ENCODE results near the gene TNFSF9. TPM values are rescaled to one million over a fixed set of nuclear protein-coding genes. Genes with fewer than 3 reads are reported as not detected.

Gene TNFSF9
- total RNA-seq, 1 donor from 2014 or later = 0.28 TPM

GRCh38 chr19:6499052-6499790, 31.6 kb upstream of the TNFSF9 start:
- Histone ChIP-seq H3K79me2 (ENCODE audit: low read depth) (no peaks in the 10 kb centered on the region), H3F3A (ENCODE audit: low read depth) (no peaks in the 10 kb centered on the region), H2AFZ (replicated peaks) (no peak overlapping the region), H4K20me1 (ENCODE audit: low read depth) (no peaks in the 10 kb centered on the region), H3K9ac (no peak overlapping the region), H3K4me3 (no peak overlapping the region), H3K27ac (no peak overlapping the region), H3K4me2 (no peak overlapping the region), H3K27me3 (peaks cover 27% of the 10 kb centered on the region), H3K36me3 (no peaks in the 10 kb centered on the region), H3K9me3 (ENCODE audit: low read depth) (no peaks in the 10 kb centered on the region), H3K4me1 (peaks cover 7% of the 10 kb centered on the region)
- H3K4me3 Mint-ChIP-seq = no peak overlapping the region
- no peak for DNase-seq (ENCODE audit: low spot score)
- peaks cover 5% of the 10 kb centered on the region for H3K4me1 Mint-ChIP-seq
- H3K27ac Mint-ChIP-seq = no peak overlapping the region
- peaks cover 2% of the 10 kb centered on the region for H3K9me3 Mint-ChIP-seq
- TF ChIP-seq EZH2phosphoT487 (IDR thresholded peaks at IDR 0.05) = no peak
- TF ChIP-seq CTCF (IDR thresholded peaks at IDR 0.05) = no peak
- TF ChIP-seq EZH2 (IDR thresholded peaks at IDR 0.05) = no peak
- peaks cover 32% of the 10 kb centered on the region for H3K27me3 Mint-ChIP-seq (ENCODE audit: insufficient read depth, low read depth)
- no peaks in the 10 kb centered on the region for H3K36me3 Mint-ChIP-seq

GRCh38 chr19:6500837-6501739, 29.7 kb upstream of the TNFSF9 start:
- H3K27me3 ChIP-seq = peaks cover 27% of the 10 kb centered on the region
- no peak for TF ChIP-seq EZH2phosphoT487 (IDR thresholded peaks at IDR 0.05)
- TF ChIP-seq EZH2 (IDR thresholded peaks at IDR 0.05) = no peak
- TF ChIP-seq CTCF (IDR thresholded peaks at IDR 0.05) = no peak
- Mint-ChIP-seq H3K36me3 (no peaks in the 10 kb centered on the region), H3K4me3 (peak overlapping the region; percentile 82), H3K27me3 (ENCODE audit: insufficient read depth, low read depth) (peaks cover 34% of the 10 kb centered on the region), H3K9me3 (peaks cover 2% of the 10 kb centered on the region), H3K27ac (peak overlapping the region; percentile 28), H3K4me1 (peaks cover 5% of the 10 kb centered on the region)
- no peak for DNase-seq (ENCODE audit: low spot score)
- peak overlapping the region; percentile 92 for H2AFZ ChIP-seq (replicated peaks)
- H3K36me3 ChIP-seq = no peaks in the 10 kb centered on the region
- no peaks in the 10 kb centered on the region for H3K79me2 ChIP-seq (ENCODE audit: low read depth)
- H3K27ac ChIP-seq = no peak overlapping the region
- H3F3A ChIP-seq (ENCODE audit: low read depth) = no peaks in the 10 kb centered on the region
- H3K9me3 ChIP-seq (ENCODE audit: low read depth) = no peaks in the 10 kb centered on the region
- peak overlapping the region; percentile 95 for H3K4me3 ChIP-seq
- no peaks in the 10 kb centered on the region for H4K20me1 ChIP-seq (ENCODE audit: low read depth)
- peak overlapping the region; percentile 99 for H3K4me2 ChIP-seq
- no peak overlapping the region for H3K9ac ChIP-seq
- peaks cover 7% of the 10 kb centered on the region for H3K4me1 ChIP-seq

GRCh38 chr19:6501740-6502648, 28.8 kb upstream of the TNFSF9 start, which contains the start of gene TUBB4A:
Gene TUBB4A (minus strand): TSS chr19:6502309. CDS start chr19:6502212, 97 bp downstream.
- peaks cover 2% of the 10 kb centered on the region for H3K9me3 Mint-ChIP-seq
- no peaks in the 10 kb centered on the region for H4K20me1 ChIP-seq (ENCODE audit: low read depth)
- no peaks in the 10 kb centered on the region for H3K79me2 ChIP-seq (ENCODE audit: low read depth)
- peaks cover 7% of the 10 kb centered on the region for H3K4me1 ChIP-seq
- H3K36me3 Mint-ChIP-seq = no peaks in the 10 kb centered on the region
- no peak within 1 kb of the TSS for H3K9ac ChIP-seq
- no peaks in the 10 kb centered on the region for H3F3A ChIP-seq (ENCODE audit: low read depth)
- H2AFZ ChIP-seq (replicated peaks) = peak within 1 kb of the TSS; percentile 92
- H3K27me3 Mint-ChIP-seq (ENCODE audit: insufficient read depth, low read depth) = peaks cover 36% of the 10 kb centered on the region
- H3K27ac Mint-ChIP-seq = peak within 1 kb of the TSS; percentile 28
- peak within 1 kb of the TSS; percentile 82 for H3K4me3 Mint-ChIP-seq
- peaks cover 5% of the 10 kb centered on the region for H3K4me1 Mint-ChIP-seq
- no peaks in the 10 kb centered on the region for H3K36me3 ChIP-seq
- H3K9me3 ChIP-seq (ENCODE audit: low read depth) = no peaks in the 10 kb centered on the region
- TF ChIP-seq EZH2 (IDR thresholded peaks at IDR 0.05) (peak; percentile 60), EZH2phosphoT487 (IDR thresholded peaks at IDR 0.05) (peak; percentile 60), CTCF (IDR thresholded peaks at IDR 0.05) (peak; percentile 22)
- no peak within 1 kb of the TSS for H3K27ac ChIP-seq
- peaks cover 27% of the 10 kb centered on the region for H3K27me3 ChIP-seq
- H3K4me3 ChIP-seq = peak within 1 kb of the TSS; percentile 95
- peak within 1 kb of the TSS; percentile 99 for H3K4me2 ChIP-seq
- peak; percentile 56 for DNase-seq (ENCODE audit: low spot score)
